ENCODE results near the gene NLRC3. TPM values are rescaled to one million over a fixed set of nuclear protein-coding genes. Genes with fewer than 3 reads are reported as not detected.

The NLRC3 gene
- total RNA-seq, 1 donor from 2014 or later: 0.12 TPM

- peaks cover 12% of the 10 kb centered on the region for H3K4me1 Mint-ChIP-seq (ENCODE audit: low read depth)
- no peak overlapping the region for H3K4me3 Mint-ChIP-seq (ENCODE audit: unreplicated experiment)
- H3K36me3 Mint-ChIP-seq (ENCODE audit: low read depth): peaks cover 2% of the 10 kb centered on the region
- H3K9me3 Mint-ChIP-seq (ENCODE audit: low read depth): no peaks in the 10 kb centered on the region
- no peaks in the 10 kb centered on the region for H3K27me3 Mint-ChIP-seq (ENCODE audit: low read depth)
- H3K27ac Mint-ChIP-seq (ENCODE audit: unreplicated experiment): peak overlapping the region; percentile 33
- no peak for TF ChIP-seq CTCF (IDR thresholded peaks at IDR 0.05)
- DNase-seq (ENCODE audit: low spot score): peak; percentile 59
These were observed 34.4 kb downstream of the NLRC3 start for GRCh38 chr16:3542601-3543373.

- H3K27ac Mint-ChIP-seq (ENCODE audit: unreplicated experiment): no peak overlapping the region
- no peak for TF ChIP-seq CTCF (IDR thresholded peaks at IDR 0.05)
- no peaks in the 10 kb centered on the region for H3K9me3 Mint-ChIP-seq (ENCODE audit: low read depth)
- H3K27me3 Mint-ChIP-seq (ENCODE audit: low read depth): no peaks in the 10 kb centered on the region
- no peak overlapping the region for H3K4me3 Mint-ChIP-seq (ENCODE audit: unreplicated experiment)
- no peak for DNase-seq (ENCODE audit: low spot score)
- peaks cover 20% of the 10 kb centered on the region for H3K4me1 Mint-ChIP-seq (ENCODE audit: low read depth)
- peaks cover 2% of the 10 kb centered on the region for H3K36me3 Mint-ChIP-seq (ENCODE audit: low read depth)
These were observed 35.6 kb downstream of the NLRC3 start for GRCh38 chr16:3541527-3542155.

GRCh38 chr16:3538222-3538621 is 39.0 kb downstream of the NLRC3 start:
- H3K4me1 Mint-ChIP-seq (ENCODE audit: low read depth): peaks cover 41% of the 10 kb centered on the region

GRCh38 chr16:3536851-3537250 is 40.4 kb downstream of the NLRC3 start:
- TF ChIP-seq CTCF (IDR thresholded peaks at IDR 0.05): no peak
- no peak for DNase-seq (ENCODE audit: low spot score)
- H3K36me3 Mint-ChIP-seq (ENCODE audit: low read depth): peaks cover 20% of the 10 kb centered on the region
- no peaks in the 10 kb centered on the region for H3K9me3 Mint-ChIP-seq (ENCODE audit: low read depth)
- peaks cover 29% of the 10 kb centered on the region for H3K4me1 Mint-ChIP-seq (ENCODE audit: low read depth)
- no peaks in the 10 kb centered on the region for H3K27me3 Mint-ChIP-seq (ENCODE audit: low read depth)
- peak overlapping the region; percentile 48 for H3K4me3 Mint-ChIP-seq (ENCODE audit: unreplicated experiment)
- peak overlapping the region; percentile 89 for H3K27ac Mint-ChIP-seq (ENCODE audit: unreplicated experiment)

More at GRCh38 chr16:3538222-3538621, 39.0 kb downstream of the NLRC3 start:
- no peak overlapping the region for H3K4me3 Mint-ChIP-seq (ENCODE audit: unreplicated experiment)
- peaks cover 15% of the 10 kb centered on the region for H3K36me3 Mint-ChIP-seq (ENCODE audit: low read depth)
- H3K27me3 Mint-ChIP-seq (ENCODE audit: low read depth): no peaks in the 10 kb centered on the region
- H3K27ac Mint-ChIP-seq (ENCODE audit: unreplicated experiment): no peak overlapping the region
- no peak for DNase-seq (ENCODE audit: low spot score)
- TF ChIP-seq CTCF (IDR thresholded peaks at IDR 0.05): no peak
- H3K9me3 Mint-ChIP-seq (ENCODE audit: low read depth): no peaks in the 10 kb centered on the region

- peak overlapping the region; percentile 48 for H3K4me3 Mint-ChIP-seq (ENCODE audit: unreplicated experiment)
- H3K9me3 Mint-ChIP-seq (ENCODE audit: low read depth): no peaks in the 10 kb centered on the region
- no peaks in the 10 kb centered on the region for H3K27me3 Mint-ChIP-seq (ENCODE audit: low read depth)
- peaks cover 29% of the 10 kb centered on the region for H3K4me1 Mint-ChIP-seq (ENCODE audit: low read depth)
- no peak for DNase-seq (ENCODE audit: low spot score)
- H3K27ac Mint-ChIP-seq (ENCODE audit: unreplicated experiment): peak overlapping the region; percentile 89
- peaks cover 23% of the 10 kb centered on the region for H3K36me3 Mint-ChIP-seq (ENCODE audit: low read depth)
- TF ChIP-seq CTCF (IDR thresholded peaks at IDR 0.05): no peak
These were observed 40.9 kb downstream of the NLRC3 start for GRCh38 chr16:3536271-3536731.
